ENCODE data around the gene EDC4.
A peak's percentile ranks its signal among the peaks of the same experiment; 100 is the strongest.

Gene EDC4

GRCh38 chr16:67846320-67847063 is 26.4 kb upstream of the EDC4 start, which contains the start of gene NUTF2:
Gene NUTF2 (plus strand): TSS chr16:67846933. CDS start chr16:67865131, 18,198 bp downstream.
- Histone ChIP-seq H4K20me1 (ENCODE audit: low read depth, low read length) (peaks cover 5% of the 10 kb centered on the region; the same call in 1 of the 2 replicates), H3K27me3 (ENCODE audit: low read length) (no peaks in the 10 kb centered on the region), H3K4me2 (ENCODE audit: low read depth, low read length, poor library complexity, severe bottlenecking) (peak within 1 kb of the TSS; percentile 85), H3K4me3 (ENCODE audit: insufficient read depth, low read length, poor library complexity, severe bottlenecking) (peak within 1 kb of the TSS; percentile 90), H3K9ac (ENCODE audit: low read length) (peak within 1 kb of the TSS; percentile 96), H2AFZ (ENCODE audit: low read depth, low read length, severe bottlenecking) (peak within 1 kb of the TSS; percentile 27), H3K27ac (ENCODE audit: low read depth, low read length) (peak within 1 kb of the TSS; percentile 86), H3K79me2 (ENCODE audit: insufficient read depth, low read length) (peaks cover 70% of the 10 kb centered on the region), H3K9me2 (replicated peaks; ENCODE audit: insufficient read depth, low read length) (no peaks in the 10 kb centered on the region), H3F3A (ENCODE audit: insufficient read depth) (peaks cover 22% of the 10 kb centered on the region), H3K36me3 (ENCODE audit: low read length) (no peaks in the 10 kb centered on the region), H3K9me3 (ENCODE audit: insufficient read depth, low read length) (no peaks in the 10 kb centered on the region)
- TF ChIP-seq EZH2phosphoT487 (conservative IDR thresholded peaks at IDR 0.05; ENCODE audit: low read length): no peak
- TF ChIP-seq CTCF (IDR thresholded peaks at IDR 0.05; ENCODE audit: insufficient read depth, low read length, poor library complexity, severe bottlenecking): no peak

GRCh38 chr16:67847064-67847861 is 25.6 kb upstream of the EDC4 start, which contains the start of gene CENPT:
Gene CENPT (minus strand): TSS chr16:67847693. CDS start chr16:67833859, 13,834 bp downstream.
- peaks cover 22% of the 10 kb centered on the region for H3F3A ChIP-seq (ENCODE audit: insufficient read depth)
- H3K79me2 ChIP-seq (ENCODE audit: insufficient read depth, low read length): peaks cover 78% of the 10 kb centered on the region
- peak within 1 kb of the TSS; percentile 85 for H3K4me2 ChIP-seq (ENCODE audit: low read depth, low read length, poor library complexity, severe bottlenecking)
- H3K36me3 ChIP-seq (ENCODE audit: low read length): no peaks in the 10 kb centered on the region
- H4K20me1 ChIP-seq (ENCODE audit: low read depth, low read length): peaks cover 5% of the 10 kb centered on the region; the same call in 1 of the 2 replicates
- H3K4me3 ChIP-seq (ENCODE audit: insufficient read depth, low read length, poor library complexity, severe bottlenecking): peak within 1 kb of the TSS; percentile 90
- H3K9me3 ChIP-seq (ENCODE audit: insufficient read depth, low read length): no peaks in the 10 kb centered on the region
- H3K27ac ChIP-seq (ENCODE audit: low read depth, low read length): peak within 1 kb of the TSS; percentile 86
- TF ChIP-seq EZH2phosphoT487 (conservative IDR thresholded peaks at IDR 0.05; ENCODE audit: low read length) (no peak), CTCF (IDR thresholded peaks at IDR 0.05; ENCODE audit: insufficient read depth, low read length, poor library complexity, severe bottlenecking) (no peak)
- H3K27me3 ChIP-seq (ENCODE audit: low read length): no peaks in the 10 kb centered on the region
- no peaks in the 10 kb centered on the region for H3K9me2 ChIP-seq (replicated peaks; ENCODE audit: insufficient read depth, low read length)
- H2AFZ ChIP-seq (ENCODE audit: low read depth, low read length, severe bottlenecking): peak within 1 kb of the TSS; percentile 27
- peak within 1 kb of the TSS; percentile 96 for H3K9ac ChIP-seq (ENCODE audit: low read length)

GRCh38 chr16:67848118-67848517 is 24.7 kb upstream of the EDC4 start:
- Histone ChIP-seq H3K4me3 (ENCODE audit: insufficient read depth, low read length, poor library complexity, severe bottlenecking) (peak overlapping the region; percentile 90), H4K20me1 (ENCODE audit: low read depth, low read length) (peaks cover 5% of the 10 kb centered on the region; the same call in 1 of the 2 replicates), H3K9ac (ENCODE audit: low read length) (peak overlapping the region; percentile 96)

More at GRCh38 chr16:67848118-67848517, 24.7 kb upstream of the EDC4 start:
- no peaks in the 10 kb centered on the region for H3K9me2 ChIP-seq (replicated peaks; ENCODE audit: insufficient read depth, low read length)
- TF ChIP-seq EZH2phosphoT487 (conservative IDR thresholded peaks at IDR 0.05; ENCODE audit: low read length): no peak
- no peak for TF ChIP-seq CTCF (IDR thresholded peaks at IDR 0.05; ENCODE audit: insufficient read depth, low read length, poor library complexity, severe bottlenecking)
- no peaks in the 10 kb centered on the region for H3K9me3 ChIP-seq (ENCODE audit: insufficient read depth, low read length)
- H3F3A ChIP-seq (ENCODE audit: insufficient read depth): peaks cover 22% of the 10 kb centered on the region
- no peaks in the 10 kb centered on the region for H3K36me3 ChIP-seq (ENCODE audit: low read length)
- peaks cover 80% of the 10 kb centered on the region for H3K79me2 ChIP-seq (ENCODE audit: insufficient read depth, low read length)
- H2AFZ ChIP-seq (ENCODE audit: low read depth, low read length, severe bottlenecking): no peak overlapping the region
- H3K27ac ChIP-seq (ENCODE audit: low read depth, low read length): no peak overlapping the region
- no peaks in the 10 kb centered on the region for H3K27me3 ChIP-seq (ENCODE audit: low read length)
- H3K4me2 ChIP-seq (ENCODE audit: low read depth, low read length, poor library complexity, severe bottlenecking): peak overlapping the region; percentile 85

Data from SU-DHL-6 (cell line).